ENCODE measurements around the gene ADARB1.

ADARB1 gene

GRCh38 chr21:45056917-45057560 lies 17.3 kb upstream of the ADARB1 start:
- Mint-ChIP-seq H3K27me3 (peaks cover 15% of the 10 kb centered on the region), H3K27ac (no peak overlapping the region)
- no peak for DNase-seq

GRCh38 chr21:45057886-45058285 lies 16.5 kb upstream of the ADARB1 start:
- no peak overlapping the region for H3K27ac Mint-ChIP-seq
- no peaks in the 10 kb centered on the region for H3K9me3 Mint-ChIP-seq
- no peak overlapping the region for H3K4me3 Mint-ChIP-seq
- H3K27me3 Mint-ChIP-seq = peaks cover 15% of the 10 kb centered on the region
- no peaks in the 10 kb centered on the region for H3K36me3 Mint-ChIP-seq (ENCODE audit: low read depth)
- no peak for DNase-seq
- ATAC-seq = no peak
- no peaks in the 10 kb centered on the region for H3K4me1 Mint-ChIP-seq

More at GRCh38 chr21:45056917-45057560, 17.3 kb upstream of the ADARB1 start:
- no peak overlapping the region for H3K4me3 Mint-ChIP-seq
- no peaks in the 10 kb centered on the region for H3K9me3 Mint-ChIP-seq
- no peak for ATAC-seq
- H3K4me1 Mint-ChIP-seq = no peaks in the 10 kb centered on the region
- no peaks in the 10 kb centered on the region for H3K36me3 Mint-ChIP-seq (ENCODE audit: low read depth)

- DNase-seq (no peak), ATAC-seq (no peak)
- Mint-ChIP-seq H3K27ac (no peak overlapping the region), H3K4me1 (no peaks in the 10 kb centered on the region), H3K27me3 (peaks cover 12% of the 10 kb centered on the region), H3K36me3 (ENCODE audit: low read depth) (no peaks in the 10 kb centered on the region), H3K4me3 (no peak overlapping the region), H3K9me3 (no peaks in the 10 kb centered on the region)
Observed at GRCh38 chr21:45059121-45059520, 15.3 kb upstream of the ADARB1 start.

- no peak for ATAC-seq
- Mint-ChIP-seq H3K4me1 (no peaks in the 10 kb centered on the region), H3K9me3 (no peaks in the 10 kb centered on the region), H3K27me3 (peaks cover 10% of the 10 kb centered on the region), H3K27ac (no peak overlapping the region), H3K36me3 (ENCODE audit: low read depth) (no peaks in the 10 kb centered on the region), H3K4me3 (no peak overlapping the region)
- no peak for DNase-seq
Observed at GRCh38 chr21:45060089-45060488, 14.3 kb upstream of the ADARB1 start.

GRCh38 chr21:45060675-45061311 lies 13.6 kb upstream of the ADARB1 start:
- peaks cover 10% of the 10 kb centered on the region for H3K27me3 Mint-ChIP-seq
- no peaks in the 10 kb centered on the region for H3K4me1 Mint-ChIP-seq
- no peaks in the 10 kb centered on the region for H3K9me3 Mint-ChIP-seq
- H3K36me3 Mint-ChIP-seq (ENCODE audit: low read depth) = no peaks in the 10 kb centered on the region
- ATAC-seq (no peak), DNase-seq (no peak)
- H3K27ac Mint-ChIP-seq = no peak overlapping the region
- no peak overlapping the region for H3K4me3 Mint-ChIP-seq

GRCh38 chr21:45064091-45064490 lies 10.3 kb upstream of the ADARB1 start:
- ATAC-seq (no peak), DNase-seq (no peak)
- no peak overlapping the region for H3K4me3 Mint-ChIP-seq
- no peaks in the 10 kb centered on the region for H3K27me3 Mint-ChIP-seq
- H3K27ac Mint-ChIP-seq = no peak overlapping the region
- no peaks in the 10 kb centered on the region for H3K4me1 Mint-ChIP-seq
- no peaks in the 10 kb centered on the region for H3K9me3 Mint-ChIP-seq
- no peaks in the 10 kb centered on the region for H3K36me3 Mint-ChIP-seq (ENCODE audit: low read depth)

- Mint-ChIP-seq H3K9me3 (no peaks in the 10 kb centered on the region), H3K4me3 (no peak overlapping the region), H3K36me3 (ENCODE audit: low read depth) (no peaks in the 10 kb centered on the region), H3K27me3 (no peaks in the 10 kb centered on the region), H3K27ac (no peak overlapping the region), H3K4me1 (no peaks in the 10 kb centered on the region)
- no peak for ATAC-seq
- DNase-seq = no peak
Observed at GRCh38 chr21:45064618-45065399, 9.6 kb upstream of the ADARB1 start.

- Mint-ChIP-seq H3K4me3 (no peak overlapping the region), H3K27ac (no peak overlapping the region), H3K36me3 (ENCODE audit: low read depth) (no peaks in the 10 kb centered on the region), H3K27me3 (no peaks in the 10 kb centered on the region), H3K4me1 (no peaks in the 10 kb centered on the region), H3K9me3 (no peaks in the 10 kb centered on the region)
- no peak for DNase-seq
- no peak for ATAC-seq
Observed at GRCh38 chr21:45067462-45068285, 6.7 kb upstream of the ADARB1 start.

GRCh38 chr21:45069085-45069484 lies 5.3 kb upstream of the ADARB1 start:
- H3K9me3 Mint-ChIP-seq = no peaks in the 10 kb centered on the region
- H3K27ac Mint-ChIP-seq = no peak overlapping the region

GRCh38 chr21:45069711-45070110 lies 4.7 kb upstream of the ADARB1 start:
- DNase-seq (no peak), ATAC-seq (no peak)
- peaks cover 2% of the 10 kb centered on the region for H3K36me3 Mint-ChIP-seq (ENCODE audit: low read depth)
- no peak overlapping the region for H3K27ac Mint-ChIP-seq
- H3K9me3 Mint-ChIP-seq = no peaks in the 10 kb centered on the region
- no peak overlapping the region for H3K4me3 Mint-ChIP-seq
- H3K27me3 Mint-ChIP-seq = no peaks in the 10 kb centered on the region
- peaks cover 4% of the 10 kb centered on the region for H3K4me1 Mint-ChIP-seq

More at GRCh38 chr21:45069085-45069484, 5.3 kb upstream of the ADARB1 start:
- Mint-ChIP-seq H3K36me3 (ENCODE audit: low read depth) (peaks cover 2% of the 10 kb centered on the region), H3K27me3 (no peaks in the 10 kb centered on the region), H3K4me3 (no peak overlapping the region), H3K4me1 (peaks cover 4% of the 10 kb centered on the region)
- ATAC-seq (no peak), DNase-seq (no peak)

- no peak overlapping the region for H3K4me3 Mint-ChIP-seq
- no peaks in the 10 kb centered on the region for H3K9me3 Mint-ChIP-seq
- no peak overlapping the region for H3K27ac Mint-ChIP-seq
- peaks cover 2% of the 10 kb centered on the region for H3K36me3 Mint-ChIP-seq (ENCODE audit: low read depth)
- ATAC-seq (no peak), DNase-seq (no peak)
- no peaks in the 10 kb centered on the region for H3K27me3 Mint-ChIP-seq
- H3K4me1 Mint-ChIP-seq = peaks cover 13% of the 10 kb centered on the region
Observed at GRCh38 chr21:45071078-45071873, 3.1 kb upstream of the ADARB1 start.

- Mint-ChIP-seq H3K4me1 (peaks cover 21% of the 10 kb centered on the region), H3K9me3 (no peaks in the 10 kb centered on the region), H3K4me3 (no peak overlapping the region), H3K27ac (no peak overlapping the region), H3K36me3 (ENCODE audit: low read depth) (peaks cover 3% of the 10 kb centered on the region), H3K27me3 (no peaks in the 10 kb centered on the region)
- no peak for DNase-seq
- ATAC-seq = no peak
Observed at GRCh38 chr21:45071874-45072737, 2.3 kb upstream of the ADARB1 start.

GRCh38 chr21:45072738-45073300 lies 1.6 kb upstream of the ADARB1 start:
- no peak for ATAC-seq
- H3K27ac Mint-ChIP-seq = no peak overlapping the region
- H3K36me3 Mint-ChIP-seq (ENCODE audit: low read depth) = peaks cover 4% of the 10 kb centered on the region
- DNase-seq = no peak
- no peaks in the 10 kb centered on the region for H3K9me3 Mint-ChIP-seq
- no peaks in the 10 kb centered on the region for H3K27me3 Mint-ChIP-seq
- peaks cover 28% of the 10 kb centered on the region for H3K4me1 Mint-ChIP-seq
- peak overlapping the region; percentile 87 for H3K4me3 Mint-ChIP-seq

Measured in activated naive CD8-positive, alpha-beta T cell treated with anti-CD3 and anti-CD28 coated beads, Interleukin-2, amount 50 U/mL, for 24 hours (primary cell).